Measurements from ENCODE around the gene TCL1B.

TCL1B gene

DNA sequence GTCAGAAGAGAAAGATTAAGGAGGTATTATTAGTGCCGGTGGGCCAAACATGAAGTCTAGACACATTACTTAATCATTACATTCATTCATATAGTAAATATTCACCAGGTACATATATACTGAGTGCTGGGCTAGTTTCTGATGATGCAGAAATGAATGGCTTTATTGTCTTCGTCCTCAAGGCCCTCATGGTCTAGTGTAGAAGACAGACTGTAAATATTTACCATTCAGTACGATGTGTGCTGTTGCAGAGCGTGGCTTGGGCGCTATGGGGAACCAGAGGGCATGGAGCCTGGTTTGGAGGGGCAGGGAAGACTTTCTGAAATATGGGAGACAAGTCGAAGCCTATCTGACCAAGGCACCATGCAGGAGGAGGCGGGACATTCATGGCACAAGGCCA, 37.0 kb upstream of the TCL1B start (continued):
- TF ChIP-seq, protein P1, sequence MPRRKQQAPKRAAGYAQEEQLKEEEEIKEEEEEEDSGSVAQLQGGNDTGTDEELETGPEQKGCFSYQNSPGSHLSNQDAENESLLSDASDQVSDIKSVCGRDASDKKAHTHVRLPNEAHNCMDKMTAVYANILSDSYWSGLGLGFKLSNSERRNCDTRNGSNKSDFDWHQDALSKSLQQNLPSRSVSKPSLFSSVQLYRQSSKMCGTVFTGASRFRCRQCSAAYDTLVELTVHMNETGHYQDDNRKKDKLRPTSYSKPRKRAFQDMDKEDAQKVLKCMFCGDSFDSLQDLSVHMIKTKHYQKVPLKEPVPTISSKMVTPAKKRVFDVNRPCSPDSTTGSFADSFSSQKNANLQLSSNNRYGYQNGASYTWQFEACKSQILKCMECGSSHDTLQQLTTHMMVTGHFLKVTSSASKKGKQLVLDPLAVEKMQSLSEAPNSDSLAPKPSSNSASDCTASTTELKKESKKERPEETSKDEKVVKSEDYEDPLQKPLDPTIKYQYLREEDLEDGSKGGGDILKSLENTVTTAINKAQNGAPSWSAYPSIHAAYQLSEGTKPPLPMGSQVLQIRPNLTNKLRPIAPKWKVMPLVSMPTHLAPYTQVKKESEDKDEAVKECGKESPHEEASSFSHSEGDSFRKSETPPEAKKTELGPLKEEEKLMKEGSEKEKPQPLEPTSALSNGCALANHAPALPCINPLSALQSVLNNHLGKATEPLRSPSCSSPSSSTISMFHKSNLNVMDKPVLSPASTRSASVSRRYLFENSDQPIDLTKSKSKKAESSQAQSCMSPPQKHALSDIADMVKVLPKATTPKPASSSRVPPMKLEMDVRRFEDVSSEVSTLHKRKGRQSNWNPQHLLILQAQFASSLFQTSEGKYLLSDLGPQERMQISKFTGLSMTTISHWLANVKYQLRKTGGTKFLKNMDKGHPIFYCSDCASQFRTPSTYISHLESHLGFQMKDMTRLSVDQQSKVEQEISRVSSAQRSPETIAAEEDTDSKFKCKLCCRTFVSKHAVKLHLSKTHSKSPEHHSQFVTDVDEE (CRISPR knock-in tag; IDR thresholded peaks at IDR 0.05) = no peak
- TF ChIP-seq ZNF8 (CRISPR knock-in tag; IDR thresholded peaks at IDR 0.05) (no peak), ISL1 (CRISPR knock-in tag; IDR thresholded peaks at IDR 0.05) (no peak)

DNA sequence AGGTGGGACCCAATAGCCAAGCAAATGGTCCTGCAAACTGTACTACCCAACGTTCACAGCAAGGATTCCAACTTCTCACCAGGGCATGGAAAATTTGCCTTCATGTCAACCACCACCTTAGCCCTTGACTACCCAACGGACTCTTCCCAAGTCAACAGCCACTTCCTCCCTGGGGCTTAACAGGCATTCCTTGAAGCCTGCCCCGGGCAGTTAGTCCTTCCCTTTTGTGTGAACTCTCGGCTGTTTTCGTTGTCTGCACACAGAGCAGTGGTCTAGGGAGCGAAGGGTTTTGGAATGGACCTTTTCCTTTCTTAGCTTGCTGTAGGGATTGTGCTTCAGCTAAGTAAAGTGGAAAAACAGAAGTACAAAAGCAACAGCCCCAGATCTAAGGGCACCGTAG, 35.2 kb upstream of the TCL1B start:
- ATAC-seq = no peak
- TF ChIP-seq ZFP3 (CRISPR knock-in tag; IDR thresholded peaks at IDR 0.05) = no peak
- TF ChIP-seq TCF4 (CRISPR knock-in tag; IDR thresholded peaks at IDR 0.05; ENCODE audit: borderline replicate concordance) = no peak
- no peak for TF ChIP-seq ISL1 (CRISPR knock-in tag; IDR thresholded peaks at IDR 0.05)
- no peak for TF ChIP-seq ZFP30 (CRISPR knock-in tag; IDR thresholded peaks at IDR 0.05)
- TF ChIP-seq, protein P2, sequence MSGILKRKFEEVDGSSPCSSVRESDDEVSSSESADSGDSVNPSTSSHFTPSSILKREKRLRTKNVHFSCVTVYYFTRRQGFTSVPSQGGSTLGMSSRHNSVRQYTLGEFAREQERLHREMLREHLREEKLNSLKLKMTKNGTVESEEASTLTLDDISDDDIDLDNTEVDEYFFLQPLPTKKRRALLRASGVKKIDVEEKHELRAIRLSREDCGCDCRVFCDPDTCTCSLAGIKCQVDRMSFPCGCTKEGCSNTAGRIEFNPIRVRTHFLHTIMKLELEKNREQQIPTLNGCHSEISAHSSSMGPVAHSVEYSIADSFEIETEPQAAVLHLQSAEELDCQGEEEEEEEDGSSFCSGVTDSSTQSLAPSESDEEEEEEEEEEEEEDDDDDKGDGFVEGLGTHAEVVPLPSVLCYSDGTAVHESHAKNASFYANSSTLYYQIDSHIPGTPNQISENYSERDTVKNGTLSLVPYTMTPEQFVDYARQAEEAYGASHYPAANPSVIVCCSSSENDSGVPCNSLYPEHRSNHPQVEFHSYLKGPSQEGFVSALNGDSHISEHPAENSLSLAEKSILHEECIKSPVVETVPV (CRISPR knock-in tag; IDR thresholded peaks at IDR 0.05) = no peak
- TF ChIP-seq, protein P3, sequence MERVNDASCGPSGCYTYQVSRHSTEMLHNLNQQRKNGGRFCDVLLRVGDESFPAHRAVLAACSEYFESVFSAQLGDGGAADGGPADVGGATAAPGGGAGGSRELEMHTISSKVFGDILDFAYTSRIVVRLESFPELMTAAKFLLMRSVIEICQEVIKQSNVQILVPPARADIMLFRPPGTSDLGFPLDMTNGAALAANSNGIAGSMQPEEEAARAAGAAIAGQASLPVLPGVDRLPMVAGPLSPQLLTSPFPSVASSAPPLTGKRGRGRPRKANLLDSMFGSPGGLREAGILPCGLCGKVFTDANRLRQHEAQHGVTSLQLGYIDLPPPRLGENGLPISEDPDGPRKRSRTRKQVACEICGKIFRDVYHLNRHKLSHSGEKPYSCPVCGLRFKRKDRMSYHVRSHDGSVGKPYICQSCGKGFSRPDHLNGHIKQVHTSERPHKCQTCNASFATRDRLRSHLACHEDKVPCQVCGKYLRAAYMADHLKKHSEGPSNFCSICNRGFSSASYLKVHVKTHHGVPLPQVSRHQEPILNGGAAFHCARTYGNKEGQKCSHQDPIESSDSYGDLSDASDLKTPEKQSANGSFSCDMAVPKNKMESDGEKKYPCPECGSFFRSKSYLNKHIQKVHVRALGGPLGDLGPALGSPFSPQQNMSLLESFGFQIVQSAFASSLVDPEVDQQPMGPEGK (CRISPR knock-in tag; IDR thresholded peaks at IDR 0.05; ENCODE audit: borderline replicate concordance) = no peak
- TF ChIP-seq ZNF8 (CRISPR knock-in tag; IDR thresholded peaks at IDR 0.05) = no peak
- TF ChIP-seq OSR1 (CRISPR knock-in tag; IDR thresholded peaks at IDR 0.05) = no peak
- TF ChIP-seq BACH2 (CRISPR knock-in tag; IDR thresholded peaks at IDR 0.05; ENCODE audit: borderline replicate concordance) = no peak
- no peak for TF ChIP-seq GLIS3 (CRISPR knock-in tag; IDR thresholded peaks at IDR 0.05)
- no peak for TF ChIP-seq TOX (CRISPR knock-in tag; IDR thresholded peaks at IDR 0.05; ENCODE audit: borderline replicate concordance)
- TF ChIP-seq ZNF565 (CRISPR knock-in tag; conservative IDR thresholded peaks at IDR 0.05; ENCODE audit: low read depth) = no peak
- no peak for TF ChIP-seq PPARA (CRISPR knock-in tag; IDR thresholded peaks at IDR 0.05; ENCODE audit: borderline replicate concordance)
- TF ChIP-seq, protein P4, sequence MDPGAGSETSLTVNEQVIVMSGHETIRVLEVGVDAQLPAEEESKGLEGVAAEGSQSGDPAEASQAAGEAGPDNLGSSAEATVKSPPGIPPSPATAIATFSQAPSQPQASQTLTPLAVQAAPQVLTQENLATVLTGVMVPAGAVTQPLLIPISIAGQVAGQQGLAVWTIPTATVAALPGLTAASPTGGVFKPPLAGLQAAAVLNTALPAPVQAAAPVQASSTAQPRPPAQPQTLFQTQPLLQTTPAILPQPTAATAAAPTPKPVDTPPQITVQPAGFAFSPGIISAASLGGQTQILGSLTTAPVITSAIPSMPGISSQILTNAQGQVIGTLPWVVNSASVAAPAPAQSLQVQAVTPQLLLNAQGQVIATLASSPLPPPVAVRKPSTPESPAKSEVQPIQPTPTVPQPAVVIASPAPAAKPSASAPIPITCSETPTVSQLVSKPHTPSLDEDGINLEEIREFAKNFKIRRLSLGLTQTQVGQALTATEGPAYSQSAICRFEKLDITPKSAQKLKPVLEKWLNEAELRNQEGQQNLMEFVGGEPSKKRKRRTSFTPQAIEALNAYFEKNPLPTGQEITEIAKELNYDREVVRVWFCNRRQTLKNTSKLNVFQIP (CRISPR knock-in tag; IDR thresholded peaks at IDR 0.05; ENCODE audit: borderline replicate concordance, low read depth) = no peak
- no peak for TF ChIP-seq ARNTL (CRISPR knock-in tag; IDR thresholded peaks at IDR 0.05; ENCODE audit: borderline replicate concordance, low read depth)
- no peak for TF ChIP-seq CSDC2 (CRISPR knock-in tag; IDR thresholded peaks at IDR 0.05)
- TF ChIP-seq RARB (CRISPR knock-in tag; IDR thresholded peaks at IDR 0.05) = no peak
- TF ChIP-seq, protein P5, sequence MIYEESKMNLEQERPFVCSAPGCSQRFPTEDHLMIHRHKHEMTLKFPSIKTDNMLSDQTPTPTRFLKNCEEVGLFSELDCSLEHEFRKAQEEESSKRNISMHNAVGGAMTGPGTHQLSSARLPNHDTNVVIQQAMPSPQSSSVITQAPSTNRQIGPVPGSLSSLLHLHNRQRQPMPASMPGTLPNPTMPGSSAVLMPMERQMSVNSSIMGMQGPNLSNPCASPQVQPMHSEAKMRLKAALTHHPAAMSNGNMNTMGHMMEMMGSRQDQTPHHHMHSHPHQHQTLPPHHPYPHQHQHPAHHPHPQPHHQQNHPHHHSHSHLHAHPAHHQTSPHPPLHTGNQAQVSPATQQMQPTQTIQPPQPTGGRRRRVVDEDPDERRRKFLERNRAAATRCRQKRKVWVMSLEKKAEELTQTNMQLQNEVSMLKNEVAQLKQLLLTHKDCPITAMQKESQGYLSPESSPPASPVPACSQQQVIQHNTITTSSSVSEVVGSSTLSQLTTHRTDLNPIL (CRISPR knock-in tag; IDR thresholded peaks at IDR 0.05; ENCODE audit: low read depth) = no peak

DNA sequence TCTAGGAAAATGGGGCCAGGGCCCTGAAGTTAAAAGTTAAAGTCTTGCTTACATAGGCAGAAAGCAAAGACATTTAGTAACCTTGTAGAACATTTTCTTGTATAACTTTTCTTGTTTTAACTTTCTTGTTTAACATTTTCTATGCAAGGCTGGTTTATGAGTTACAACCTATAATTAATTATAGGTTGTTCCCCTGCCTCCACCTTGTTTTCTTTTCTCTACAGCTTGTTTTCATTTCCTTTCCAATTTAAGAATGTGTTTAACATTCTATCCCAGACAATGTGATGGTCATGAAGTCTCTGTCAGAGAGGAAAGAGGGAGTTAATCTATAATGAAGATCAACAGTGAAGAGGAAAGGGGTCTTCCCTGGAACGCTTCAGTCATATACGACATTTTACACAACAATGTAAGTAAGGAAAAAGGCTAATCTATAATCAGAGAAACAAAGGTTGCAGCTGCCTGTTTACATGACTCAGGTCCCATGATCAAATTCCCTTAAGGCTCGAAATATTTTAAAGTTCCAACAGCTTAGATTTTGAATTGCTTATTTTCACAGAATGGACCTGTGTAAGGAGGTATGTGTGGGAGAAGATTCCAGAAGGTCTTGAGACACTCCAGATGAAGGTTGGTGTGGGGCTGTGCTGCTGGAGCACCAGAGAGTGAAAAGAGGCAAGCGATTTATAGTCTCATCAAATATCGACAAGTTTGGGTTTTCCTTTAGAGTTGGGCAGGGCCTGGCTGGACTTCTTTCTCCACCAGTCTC, 34.2 kb upstream of the TCL1B start:
- no peak for ATAC-seq

More for the DNA sequence above, 34.2 kb upstream of the TCL1B start:
- TF ChIP-seq ISL1 (CRISPR knock-in tag; IDR thresholded peaks at IDR 0.05) (no peak), ESRRG (CRISPR knock-in tag; IDR thresholded peaks at IDR 0.05) (no peak), TCF4 (CRISPR knock-in tag; IDR thresholded peaks at IDR 0.05; ENCODE audit: borderline replicate concordance) (no peak), ZC3H10 (CRISPR knock-in tag; IDR thresholded peaks at IDR 0.05) (no peak), ZNF565 (CRISPR knock-in tag; conservative IDR thresholded peaks at IDR 0.05; ENCODE audit: low read depth) (no peak), SNAI2 (CRISPR knock-in tag; IDR thresholded peaks at IDR 0.05) (no peak), BACH2 (CRISPR knock-in tag; IDR thresholded peaks at IDR 0.05; ENCODE audit: borderline replicate concordance) (no peak), CSDC2 (CRISPR knock-in tag; IDR thresholded peaks at IDR 0.05) (no peak), ARNTL (CRISPR knock-in tag; IDR thresholded peaks at IDR 0.05; ENCODE audit: borderline replicate concordance, low read depth) (no peak), ZNF70 (CRISPR knock-in tag; IDR thresholded peaks at IDR 0.05) (no peak), OSR1 (CRISPR knock-in tag; IDR thresholded peaks at IDR 0.05) (no peak), RARB (CRISPR knock-in tag; IDR thresholded peaks at IDR 0.05) (no peak), PPARA (CRISPR knock-in tag; IDR thresholded peaks at IDR 0.05; ENCODE audit: borderline replicate concordance) (no peak), ZFP30 (CRISPR knock-in tag; IDR thresholded peaks at IDR 0.05) (no peak)
- TF ChIP-seq, protein P4 (CRISPR knock-in tag; IDR thresholded peaks at IDR 0.05; ENCODE audit: borderline replicate concordance, low read depth) = no peak
- TF ChIP-seq, protein P5 (CRISPR knock-in tag; IDR thresholded peaks at IDR 0.05; ENCODE audit: low read depth) = no peak

All from SK-N-SH treated with all-trans-retinoic acid at 6 μM for 48 hours (cell line).